Peyer's patch (tissue), 4 donors: ENCODE measurements around the gene HHATL. TPM values are rescaled to one million over a fixed set of nuclear protein-coding genes. Genes with fewer than 3 reads are reported as not detected.

Experiments used
- DNase-seq, 3 donors: peaks; one replicate each; pipeline ENCODE4 v3.0.0-alpha.2; 2017 to 2019
- H3K27ac ChIP-seq, 4 donors: fragments of 200-600 bp; sonication (generic); one replicate each; pipeline ENCODE4 v1.5.1; 2016 to 2019
- H3K27me3 ChIP-seq, 2 donors: fragments of 200-600 bp; sonication (generic); one replicate each; pipeline ENCODE4 v1.5.1; 2019
- H3K36me3 ChIP-seq, 3 donors: fragments of 200-600 bp; sonication (generic); one replicate each; pipeline ENCODE4 v1.5.1; 2016 to 2019
- H3K4me1 ChIP-seq, 4 donors: fragments of 200-600 bp; sonication (generic); one replicate each; pipeline ENCODE4 v1.5.1; 2016 to 2019
- H3K4me3 ChIP-seq, 4 donors: fragments of 200-600 bp; sonication (generic); 1 replicate in 3 of 4; 2 replicates in 1 of 4; pipeline ENCODE4 v1.5.1; 2016 to 2019; ENCODE audit warnings: mild to moderate bottlenecking in 1 of 4
- H3K9me3 ChIP-seq, 4 donors: fragments of 200-600 bp; sonication (generic); one replicate each; pipeline ENCODE4 v1.5.1; 2016 to 2019; ENCODE audit warnings: mild to moderate bottlenecking in 1 of 4
- POLR2A ChIP-seq, 2 donors: fragments of 450-650 bp; IDR thresholded peaks; one replicate each; pipeline ENCODE4 v1.5.1; 2017; ENCODE audit warnings: antibody characterized with exemption in 2 of 2, mild to moderate bottlenecking in 2 of 2, moderate library complexity in 2 of 2
- total RNA-seq, 4 donors: library from RNA; depleted of rRNA; stranded (reverse); fragments of >200 nt; gene quantifications; one replicate each; pipeline ENCODE4 v1.1.0, GENCODE V29; 2016
- TF ChIP-seq, protein P1 (sequence below), 6 experiments: fragments of 450-650 bp in 4 of 6; fragments of 200-600 bp in 2 of 6; sonication (generic) in 1 of 6; IDR thresholded peaks; one replicate each; pipeline ENCODE4 v1.5.1; 2017 to 2019; ENCODE audit warnings: antibody characterized with exemption in 6 of 6, mild to moderate bottlenecking in 3 of 6, moderate library complexity in 1 of 6

The HHATL gene
- 1 to 10 TPM in 1 of 4 donors, not detected in 3; 3.4 TPM for total RNA-seq

GRCh38 chr3:42702066-42702951 is at the start of gene HHATL:
HHATL (minus strand) TSS chr3:42702798; CDS start chr3:42700826, 1,972 bp downstream.
- no peaks in the 10 kb centered on the region for H3K4me1 ChIP-seq
- no peak for TF ChIP-seq POLR2A (IDR thresholded peaks at IDR 0.05)
- TF ChIP-seq, protein P1, sequence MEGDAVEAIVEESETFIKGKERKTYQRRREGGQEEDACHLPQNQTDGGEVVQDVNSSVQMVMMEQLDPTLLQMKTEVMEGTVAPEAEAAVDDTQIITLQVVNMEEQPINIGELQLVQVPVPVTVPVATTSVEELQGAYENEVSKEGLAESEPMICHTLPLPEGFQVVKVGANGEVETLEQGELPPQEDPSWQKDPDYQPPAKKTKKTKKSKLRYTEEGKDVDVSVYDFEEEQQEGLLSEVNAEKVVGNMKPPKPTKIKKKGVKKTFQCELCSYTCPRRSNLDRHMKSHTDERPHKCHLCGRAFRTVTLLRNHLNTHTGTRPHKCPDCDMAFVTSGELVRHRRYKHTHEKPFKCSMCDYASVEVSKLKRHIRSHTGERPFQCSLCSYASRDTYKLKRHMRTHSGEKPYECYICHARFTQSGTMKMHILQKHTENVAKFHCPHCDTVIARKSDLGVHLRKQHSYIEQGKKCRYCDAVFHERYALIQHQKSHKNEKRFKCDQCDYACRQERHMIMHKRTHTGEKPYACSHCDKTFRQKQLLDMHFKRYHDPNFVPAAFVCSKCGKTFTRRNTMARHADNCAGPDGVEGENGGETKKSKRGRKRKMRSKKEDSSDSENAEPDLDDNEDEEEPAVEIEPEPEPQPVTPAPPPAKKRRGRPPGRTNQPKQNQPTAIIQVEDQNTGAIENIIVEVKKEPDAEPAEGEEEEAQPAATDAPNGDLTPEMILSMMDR (IDR thresholded peaks at IDR 0.05) = no peak
- peak in 1 of 3 donors; percentile 26 for DNase-seq

DNA sequence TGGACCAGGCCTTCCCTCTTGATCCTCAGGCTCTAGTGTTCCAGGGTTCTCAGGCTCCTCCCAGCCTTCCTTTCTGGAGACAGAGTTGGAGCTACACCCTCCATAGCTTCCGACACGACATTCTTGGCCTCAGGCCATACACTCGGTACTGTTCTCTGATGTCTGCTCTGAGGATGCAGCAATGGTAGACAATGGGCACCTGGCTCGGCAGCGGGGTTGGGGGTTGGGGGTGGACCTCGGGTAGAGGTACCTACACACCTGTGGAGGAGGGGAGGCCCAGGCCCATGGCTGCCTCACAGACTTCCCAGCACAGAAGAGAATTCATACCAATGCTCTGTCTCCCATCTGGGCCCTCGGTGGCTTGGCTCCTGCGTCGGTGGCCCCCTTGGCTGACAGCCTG is 49.0 kb upstream of the HHATL start:
- no peak for TF ChIP-seq POLR2A (IDR thresholded peaks at IDR 0.05)
- TF ChIP-seq, protein P1 (IDR thresholded peaks at IDR 0.05) = no peak
- Histone ChIP-seq H3K36me3 (no peaks in the 10 kb centered on the region), H3K9me3 (no peaks in the 10 kb centered on the region), H3K27ac (no peak overlapping the region), H3K4me1 (peaks cover 0 to 5% (median 0%) of the 10 kb centered on the region in 4 donors), H3K4me3 (no peak overlapping the region), H3K27me3 (no peaks in the 10 kb centered on the region)
- DNase-seq = peak in 1 of 3 donors; percentile 42

More at GRCh38 chr3:42702066-42702951, at the start of gene HHATL:
- no peaks in the 10 kb centered on the region for H3K9me3 ChIP-seq
- H3K4me3 ChIP-seq = no peak within 1 kb of the TSS
- no peaks in the 10 kb centered on the region for H3K27me3 ChIP-seq
- H3K27ac ChIP-seq = no peak within 1 kb of the TSS
- H3K36me3 ChIP-seq = no peaks in the 10 kb centered on the region

- TF ChIP-seq, protein P1 (IDR thresholded peaks at IDR 0.05) = no peak
- no peak for TF ChIP-seq POLR2A (IDR thresholded peaks at IDR 0.05)
- no peaks in the 10 kb centered on the region for H3K9me3 ChIP-seq
- no peak overlapping the region for H3K4me3 ChIP-seq
- H3K36me3 ChIP-seq = no peaks in the 10 kb centered on the region
- peaks cover 0 to 8% (median 0%) of the 10 kb centered on the region in 4 donors for H3K4me1 ChIP-seq
- H3K27ac ChIP-seq = no peak overlapping the region
- no peaks in the 10 kb centered on the region for H3K27me3 ChIP-seq
- no peak for DNase-seq
Measured at GRCh38 chr3:42750834-42751233, 48.2 kb upstream of the HHATL start.

- DNase-seq = peak in 1 of 3 donors; percentile 45
- no peaks in the 10 kb centered on the region for H3K27me3 ChIP-seq
- no peaks in the 10 kb centered on the region for H3K9me3 ChIP-seq
- no peaks in the 10 kb centered on the region for H3K36me3 ChIP-seq
- H3K27ac ChIP-seq = peak overlapping the region in 1 of 4 donors; percentile 13
- TF ChIP-seq, protein P1 (IDR thresholded peaks at IDR 0.05) = peak in 1 of 6 experiments; percentile 22
- TF ChIP-seq POLR2A (IDR thresholded peaks at IDR 0.05) = no peak
- no peak overlapping the region for H3K4me3 ChIP-seq
- H3K4me1 ChIP-seq = peaks cover 0 to 16% (median 0%) of the 10 kb centered on the region in 4 donors
Measured at GRCh38 chr3:42749753-42750231, 47.2 kb upstream of the HHATL start.

GRCh38 chr3:42749025-42749752 is 46.6 kb upstream of the HHATL start:
- peaks cover 0 to 16% (median 0%) of the 10 kb centered on the region in 4 donors for H3K4me1 ChIP-seq
- no peaks in the 10 kb centered on the region for H3K9me3 ChIP-seq
- peak overlapping the region in 1 of 4 donors; percentile 13 for H3K27ac ChIP-seq
- no peaks in the 10 kb centered on the region for H3K27me3 ChIP-seq
- peak in 1 of 3 donors; percentile 45 for DNase-seq
- H3K36me3 ChIP-seq = no peaks in the 10 kb centered on the region
- no peak for TF ChIP-seq POLR2A (IDR thresholded peaks at IDR 0.05)
- TF ChIP-seq, protein P1 (IDR thresholded peaks at IDR 0.05) = no peak
- H3K4me3 ChIP-seq = no peak overlapping the region
